DOHH2 (cell line): ENCODE data around the gene MYO18B.

Source experiments
- H3F3A ChIP-seq: fragments of 200-600 bp; sonication (generic), shearing (Covaris generic); 2 replicates; pipeline ENCODE4 v1.6.0; 2016; ENCODE audit warnings: antibody characterized with exemption, mild to moderate bottlenecking; ENCODE audit not compliant: control insufficient read depth, insufficient read depth
- H3K27ac ChIP-seq: fragments of 200-600 bp; sonication (generic); 2 replicates; pipeline ENCODE4 v1.5.1; 2014; ENCODE audit warnings: low read depth, mild to moderate bottlenecking, low read length, moderate library complexity
- H3K27me3 ChIP-seq: fragments of 200-600 bp; sonication (generic); 2 replicates; pipeline ENCODE4 v1.6.1; 2014; ENCODE audit warnings: mild to moderate bottlenecking, low read length, mixed read lengths; ENCODE audit not compliant: control insufficient read depth
- H3K36me3 ChIP-seq: fragments of 200-600 bp; sonication (generic); 2 replicates; pipeline ENCODE4 v1.6.1; 2014; ENCODE audit warnings: mild to moderate bottlenecking, low read length, moderate library complexity, mixed read lengths; ENCODE audit not compliant: control insufficient read depth
- H3K4me1 ChIP-seq: fragments of 200-600 bp; sonication (generic); 2 replicates; pipeline ENCODE4 v1.6.1; 2014; ENCODE audit warnings: mild to moderate bottlenecking, low read length, mixed read lengths; ENCODE audit not compliant: control insufficient read depth
- H3K4me2 ChIP-seq: fragments of 200-600 bp; sonication (generic); 2 replicates; pipeline ENCODE4 v1.6.0; 2014; ENCODE audit warnings: mild to moderate bottlenecking, low read length, moderate library complexity
- H3K4me3 ChIP-seq: fragments of 200-600 bp; sonication (generic); 2 replicates; pipeline ENCODE4 v1.5.1; 2014; ENCODE audit warnings: mild to moderate bottlenecking, low read length, mixed read lengths
- H3K79me2 ChIP-seq: fragments of 200-600 bp; sonication (generic); 2 replicates; pipeline ENCODE4 v1.6.1; 2014; ENCODE audit warnings: mild to moderate bottlenecking, low read length, mixed read lengths; ENCODE audit not compliant: control insufficient read depth
- H3K9me2 ChIP-seq: fragments of 200-600 bp; sonication (generic); replicated peaks from 2 replicates; pipeline ENCODE4 v1.6.1; 2014; ENCODE audit warnings: mild to moderate bottlenecking, low read length, mixed read lengths; ENCODE audit not compliant: control insufficient read depth
- H3K9me3 ChIP-seq: fragments of 200-600 bp; sonication (generic); 2 replicates; pipeline ENCODE4 v1.6.1; 2014; ENCODE audit warnings: antibody characterized with exemption, low read length, mixed read lengths; ENCODE audit not compliant: control insufficient read depth, insufficient read depth
- H4K20me1 ChIP-seq: fragments of 200-600 bp; sonication (generic); 2 replicates; pipeline ENCODE4 v1.6.0; 2014; ENCODE audit warnings: low read depth, mild to moderate bottlenecking, antibody characterized with exemption, low read length, moderate library complexity; ENCODE audit not compliant: control insufficient read depth, insufficient read depth
- EZH2phosphoT487 ChIP-seq: fragments of 200-600 bp; sonication (generic); IDR thresholded peaks from 2 replicates; pipeline ENCODE4 v1.6.1; 2017; ENCODE audit warnings: borderline replicate concordance, mild to moderate bottlenecking, antibody characterized with exemption, low read length, moderate library complexity, mixed read lengths
- TF ChIP-seq, protein P1 (sequence below): fragments of 200-600 bp; sonication (generic); IDR thresholded peaks from one replicate; pipeline ENCODE4 v1.5.1; 2014; ENCODE audit warnings: antibody characterized with exemption, mild to moderate bottlenecking, low read depth, low read length; ENCODE audit not compliant: poor library complexity, severe bottlenecking

The MYO18B gene

DNA sequence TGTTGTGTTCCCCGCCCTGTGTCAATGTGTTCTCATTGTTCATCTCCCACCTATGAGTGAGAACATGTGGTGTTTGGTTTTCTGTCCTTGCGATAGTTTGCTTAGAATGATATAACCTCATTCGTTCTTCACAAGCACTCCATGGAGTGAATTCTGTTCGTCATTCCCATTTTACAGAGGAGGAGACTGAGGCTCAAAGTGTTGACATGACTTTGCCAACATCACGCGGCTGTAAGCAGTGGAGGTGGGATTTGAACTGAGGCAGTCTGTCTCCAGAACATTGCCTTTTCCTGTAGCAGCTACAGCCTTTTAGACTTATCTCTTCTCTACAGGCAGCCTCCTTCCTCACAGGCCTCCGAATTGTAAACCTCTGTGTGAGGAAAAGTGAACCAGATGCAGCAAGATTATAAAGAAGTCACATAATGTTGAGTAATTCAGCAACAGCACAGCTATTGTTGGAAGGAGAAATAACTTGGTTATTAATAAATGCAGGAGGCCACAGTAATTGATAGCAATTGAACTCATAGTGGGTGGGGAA, 74.6 kb downstream of the MYO18B start:
- Histone ChIP-seq H3F3A (no peaks in the 10 kb centered on the region), H3K4me1 (no peaks in the 10 kb centered on the region), H3K9me2 (no peaks in the 10 kb centered on the region), H4K20me1 (no peaks in the 10 kb centered on the region), H3K27me3 (peaks cover 7% of the 10 kb centered on the region), H3K4me2 (no peak overlapping the region), H3K9me3 (no peaks in the 10 kb centered on the region), H3K27ac (no peak overlapping the region), H3K79me2 (no peaks in the 10 kb centered on the region), H3K4me3 (no peak overlapping the region), H3K36me3 (no peaks in the 10 kb centered on the region)
- TF ChIP-seq, protein P1, sequence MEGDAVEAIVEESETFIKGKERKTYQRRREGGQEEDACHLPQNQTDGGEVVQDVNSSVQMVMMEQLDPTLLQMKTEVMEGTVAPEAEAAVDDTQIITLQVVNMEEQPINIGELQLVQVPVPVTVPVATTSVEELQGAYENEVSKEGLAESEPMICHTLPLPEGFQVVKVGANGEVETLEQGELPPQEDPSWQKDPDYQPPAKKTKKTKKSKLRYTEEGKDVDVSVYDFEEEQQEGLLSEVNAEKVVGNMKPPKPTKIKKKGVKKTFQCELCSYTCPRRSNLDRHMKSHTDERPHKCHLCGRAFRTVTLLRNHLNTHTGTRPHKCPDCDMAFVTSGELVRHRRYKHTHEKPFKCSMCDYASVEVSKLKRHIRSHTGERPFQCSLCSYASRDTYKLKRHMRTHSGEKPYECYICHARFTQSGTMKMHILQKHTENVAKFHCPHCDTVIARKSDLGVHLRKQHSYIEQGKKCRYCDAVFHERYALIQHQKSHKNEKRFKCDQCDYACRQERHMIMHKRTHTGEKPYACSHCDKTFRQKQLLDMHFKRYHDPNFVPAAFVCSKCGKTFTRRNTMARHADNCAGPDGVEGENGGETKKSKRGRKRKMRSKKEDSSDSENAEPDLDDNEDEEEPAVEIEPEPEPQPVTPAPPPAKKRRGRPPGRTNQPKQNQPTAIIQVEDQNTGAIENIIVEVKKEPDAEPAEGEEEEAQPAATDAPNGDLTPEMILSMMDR, result no peak
- TF ChIP-seq EZH2phosphoT487, result no peak

- H3K4me3 ChIP-seq, result no peak overlapping the region
- H3F3A ChIP-seq, result no peaks in the 10 kb centered on the region
- TF ChIP-seq, protein P1, result no peak
- TF ChIP-seq EZH2phosphoT487, result no peak
- no peak overlapping the region for H3K27ac ChIP-seq
- H3K79me2 ChIP-seq, result no peaks in the 10 kb centered on the region
- no peaks in the 10 kb centered on the region for H3K9me3 ChIP-seq
- no peak overlapping the region for H3K4me2 ChIP-seq
- no peaks in the 10 kb centered on the region for H4K20me1 ChIP-seq
- H3K36me3 ChIP-seq, result no peaks in the 10 kb centered on the region
- H3K4me1 ChIP-seq, result no peaks in the 10 kb centered on the region
- peaks cover 7% of the 10 kb centered on the region for H3K27me3 ChIP-seq
- no peaks in the 10 kb centered on the region for H3K9me2 ChIP-seq
These were observed 75.3 kb downstream of the MYO18B start for GRCh38 chr22:25817092-25817943.

GRCh38 chr22:25818541-25818940, 76.6 kb downstream of the MYO18B start:
- Histone ChIP-seq H3K4me3 (no peak overlapping the region), H3F3A (no peaks in the 10 kb centered on the region), H4K20me1 (no peaks in the 10 kb centered on the region), H3K27me3 (peaks cover 7% of the 10 kb centered on the region), H3K9me3 (no peaks in the 10 kb centered on the region), H3K79me2 (no peaks in the 10 kb centered on the region), H3K27ac (no peak overlapping the region), H3K36me3 (no peaks in the 10 kb centered on the region), H3K9me2 (no peaks in the 10 kb centered on the region), H3K4me1 (no peaks in the 10 kb centered on the region), H3K4me2 (no peak overlapping the region)
- TF ChIP-seq, protein P1, result no peak
- TF ChIP-seq EZH2phosphoT487, result no peak
